Myometrial cell (primary cell): Measurements from ENCODE around the gene GSTT2. TPM values are rescaled to one million over a fixed set of nuclear protein-coding genes. Genes with fewer than 3 reads are reported as not detected.

ENCODE experiments used
- total RNA-seq: library from RNA; depleted of rRNA; stranded (reverse); fragments of >200 nt; gene quantifications from 2 replicates; pipeline ENCODE4 v1.2.3, GENCODE V29; 2015

GSTT2 gene
- 1.2 TPM in 1 of 2 replicates, not detected in the other for total RNA-seq

GRCh38 chr22:23979557-23980240, at the start of gene GSTT2:
Gene GSTT2 (plus strand): TSS chr22:23980134.

DNA sequence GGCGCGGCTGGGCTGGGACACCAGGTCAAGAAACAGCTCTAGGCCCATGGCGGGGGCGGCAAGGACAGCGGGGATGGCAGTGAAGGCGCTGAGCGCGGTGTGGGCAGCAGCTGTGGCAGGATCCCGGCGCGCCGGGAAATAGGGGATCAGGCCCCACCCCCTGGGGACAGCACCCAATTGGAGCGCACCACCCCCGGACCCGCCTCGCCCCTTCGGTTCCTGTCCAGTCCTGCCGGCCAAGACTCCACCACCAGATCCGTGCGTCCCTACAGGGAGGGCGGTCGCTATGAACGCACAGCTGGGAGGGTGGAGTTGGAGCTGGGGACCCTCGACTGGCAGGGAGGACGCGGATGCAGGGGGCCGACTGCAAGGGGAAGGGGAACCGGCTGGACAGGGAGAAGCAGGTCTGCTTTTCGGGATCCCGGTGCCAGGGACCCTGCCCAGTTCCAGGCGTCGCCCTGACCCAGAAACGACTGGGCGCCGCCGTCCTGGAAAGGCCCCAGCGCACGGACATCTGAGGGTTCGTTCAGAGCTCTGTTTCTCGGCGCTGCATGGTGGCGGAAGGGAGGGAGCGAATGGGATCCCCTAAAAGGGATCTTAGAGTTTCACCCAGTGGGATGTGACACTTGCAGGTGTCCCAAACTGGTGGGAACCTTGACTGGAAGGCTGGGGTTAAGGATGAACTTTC, 18.7 kb upstream of the GSTT2 start, which contains the start of gene GSTT2B:
Gene GSTT2B (minus strand): TSS at position 112 of the 688 bp plus-strand sequence. CDS start 64 bp downstream, at position 48.

GRCh38 chr22:23966568-23966967, 13.4 kb upstream of the GSTT2 start, which contains the start of gene DDTL:
Gene DDTL (plus strand): TSS chr22:23966888. CDS start chr22:23966915, 27 bp downstream.

DNA sequence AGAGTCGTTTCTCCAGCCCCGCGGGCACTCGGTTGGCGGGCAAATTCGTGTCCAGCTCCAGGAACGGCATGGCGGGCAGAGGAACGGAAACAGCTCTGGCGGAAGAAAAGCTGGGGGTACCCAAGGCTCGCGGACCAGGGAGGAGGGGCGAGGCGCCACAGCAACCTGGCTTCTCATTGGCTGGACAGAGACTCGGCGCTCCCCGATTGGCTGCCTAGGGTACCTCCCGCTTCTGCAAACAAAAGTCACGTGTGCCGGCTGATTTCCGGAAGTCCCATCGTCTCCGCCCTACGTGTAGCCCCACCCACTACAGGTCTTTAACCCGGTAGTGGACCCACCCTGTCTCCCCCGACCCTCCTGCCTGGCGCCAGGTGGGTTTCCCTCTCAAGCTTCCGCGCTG, 5.6 kb upstream of the GSTT2 start, which contains the start of gene DDT:
Gene DDT (minus strand): TSS at position 97 of the 400 bp plus-strand sequence. CDS start 27 bp downstream, at position 70.

DNA sequence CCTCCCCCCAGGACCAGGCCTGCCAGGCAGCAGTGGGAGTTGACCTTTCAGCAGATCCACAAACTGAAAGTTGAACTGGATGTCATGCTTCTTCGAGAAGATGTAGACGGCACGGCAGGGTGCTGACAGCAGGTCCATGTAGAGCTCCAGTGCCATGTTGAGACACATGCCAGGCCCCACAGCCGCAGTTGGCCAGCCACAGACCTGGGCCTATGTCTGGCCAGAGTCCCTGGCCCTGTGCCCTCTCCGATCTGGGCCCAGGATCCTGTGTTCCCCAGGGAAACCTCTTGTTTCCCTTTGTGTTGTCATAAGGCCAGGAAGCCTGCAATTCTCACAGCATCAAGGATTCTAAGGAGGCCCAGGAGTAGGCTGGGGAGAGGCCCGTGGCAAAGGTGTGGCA, 25.3 kb downstream of the GSTT2 start, which contains the start of gene GSTT4:
Gene GSTT4 (minus strand): TSS at position 253 of the 400 bp plus-strand sequence. CDS start 97 bp downstream, at position 156.

Other genes starting within 250 kb of the GSTT2 start
- 2.7 and 2.9 TPM in 2 replicates for gene ZNF70, start 229.0 kb upstream of the GSTT2 start, total RNA-seq
- gene VPREB3, start 225.7 kb upstream of the GSTT2 start, total RNA-seq: not detected in 2 replicates
- gene C22orf15, start 217.1 kb upstream of the GSTT2 start, total RNA-seq: 1.1 and 1.2 TPM in 2 replicates
- gene CHCHD10, start 212.2 kb upstream of the GSTT2 start, total RNA-seq: 1.9 and 2.3 TPM in 2 replicates
- gene MMP11, start 207.3 kb upstream of the GSTT2 start, total RNA-seq: 7.4 and 11.2 TPM in 2 replicates
- gene SMARCB1, start 193.2 kb upstream of the GSTT2 start, total RNA-seq: 121 and 151 TPM in 2 replicates
- gene DERL3, start 141.1 kb upstream of the GSTT2 start, total RNA-seq: 2.3 TPM in 1 of 2 replicates, not detected in the other
- 6.9 and 11.2 TPM in 2 replicates for gene SLC2A11, start 122.3 kb upstream of the GSTT2 start, total RNA-seq
- 473 and 481 TPM in 2 replicates for gene MIF, start 85.8 kb upstream of the GSTT2 start, total RNA-seq
- gene GSTT2B, start 18.9 kb upstream of the GSTT2 start, total RNA-seq: 1.8 and 2.6 TPM in 2 replicates
- not detected in 2 replicates for gene DDTL, start 13.2 kb upstream of the GSTT2 start, total RNA-seq
- 93.4 and 103 TPM in 2 replicates for gene DDT, start 5.7 kb upstream of the GSTT2 start, total RNA-seq
- gene GSTT4, start 25.3 kb downstream of the GSTT2 start, total RNA-seq: not detected in 2 replicates
- gene CABIN1, start 31.2 kb downstream of the GSTT2 start, total RNA-seq: 31.0 and 53.6 TPM in 2 replicates
- gene SUSD2, start 201.4 kb downstream of the GSTT2 start, total RNA-seq: 13.8 and 15.9 TPM in 2 replicates